IPS DF 6.9 (cell line): ENCODE results near the gene ZNRD2.
A peak's percentile ranks its signal among the peaks of the same experiment; 100 is the strongest.

Experiments used
- DNase-seq: peaks from one replicate; pipeline ENCODE4 v3.0.0-alpha.2; 2013; ENCODE audit warnings: low read depth, low spot score
- H3K27ac ChIP-seq: one replicate; pipeline ENCODE4 v1.5.1; 2013; ENCODE audit warnings: low read length, control low read depth
- H3K27me3 ChIP-seq: 2 replicates; pipeline ENCODE4 v1.6.1; 2013; ENCODE audit warnings: mild to moderate bottlenecking, low read length; ENCODE audit not compliant: control insufficient read depth, insufficient read depth
- H3K36me3 ChIP-seq: 2 replicates; pipeline ENCODE4 v1.6.1; 2013; ENCODE audit warnings: low read length; ENCODE audit not compliant: control insufficient read depth, insufficient read depth
- H3K4me1 ChIP-seq: 2 replicates; pipeline ENCODE4 v1.6.1; 2013; ENCODE audit warnings: low read length; ENCODE audit not compliant: control insufficient read depth, insufficient read depth
- H3K4me3 ChIP-seq: 2 replicates; pipeline ENCODE4 v1.5.1; 2013; ENCODE audit warnings: mild to moderate bottlenecking, low read length
- H3K9me3 ChIP-seq: 2 replicates; pipeline ENCODE4 v1.6.1; 2013; ENCODE audit warnings: low read length, inconsistent platforms; ENCODE audit not compliant: control insufficient read depth, insufficient read depth
- WGBS: extraction: QIAGEN DNeasy Blood & Tissue Kit; methylation state at CpG from one replicate; pipeline ENCODE4 v1.1.7; 2013; ENCODE audit warnings: mixed read lengths, missing lambda C conversion rate; ENCODE audit not compliant: insufficient read length, insufficient coverage; 5-methylcytosine and 5-hydroxymethylcytosine counted together

The ZNRD2 gene

GRCh38 chr11:65548395-65548794, 21.9 kb upstream of the ZNRD2 start:
- Histone ChIP-seq H3K27ac (no peak overlapping the region), H3K27me3 (peaks cover 5% of the 10 kb centered on the region; the same call in 1 of the 2 replicates), H3K4me3 (no peak overlapping the region), H3K36me3 (no peaks in the 10 kb centered on the region), H3K4me1 (peaks cover 9% of the 10 kb centered on the region), H3K9me3 (no peaks in the 10 kb centered on the region)
- no peak for DNase-seq
- WGBS, result no CpG with 5 or more reads among the region's 3 CpGs

DNA sequence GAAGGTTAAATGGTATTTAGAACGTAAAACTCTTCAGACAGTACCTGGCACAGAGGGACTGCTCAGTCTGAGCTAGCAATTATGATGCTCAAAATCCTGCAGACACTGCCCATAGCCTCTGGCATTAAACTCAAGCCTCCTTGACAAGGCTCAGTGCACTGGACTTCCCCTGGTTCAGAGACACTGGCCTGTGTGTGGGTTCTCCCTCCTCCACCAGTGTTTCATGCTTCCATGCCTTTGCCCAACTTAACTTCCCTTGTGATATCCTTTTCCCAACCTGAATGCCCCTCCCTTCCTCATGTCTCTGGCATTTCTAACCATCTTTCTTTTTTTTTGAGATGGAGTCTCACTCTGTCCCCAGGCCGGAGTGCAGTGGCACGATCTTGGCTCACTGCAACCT, 21.2 kb upstream of the ZNRD2 start:
- no peaks in the 10 kb centered on the region for H3K36me3 ChIP-seq

DNA sequence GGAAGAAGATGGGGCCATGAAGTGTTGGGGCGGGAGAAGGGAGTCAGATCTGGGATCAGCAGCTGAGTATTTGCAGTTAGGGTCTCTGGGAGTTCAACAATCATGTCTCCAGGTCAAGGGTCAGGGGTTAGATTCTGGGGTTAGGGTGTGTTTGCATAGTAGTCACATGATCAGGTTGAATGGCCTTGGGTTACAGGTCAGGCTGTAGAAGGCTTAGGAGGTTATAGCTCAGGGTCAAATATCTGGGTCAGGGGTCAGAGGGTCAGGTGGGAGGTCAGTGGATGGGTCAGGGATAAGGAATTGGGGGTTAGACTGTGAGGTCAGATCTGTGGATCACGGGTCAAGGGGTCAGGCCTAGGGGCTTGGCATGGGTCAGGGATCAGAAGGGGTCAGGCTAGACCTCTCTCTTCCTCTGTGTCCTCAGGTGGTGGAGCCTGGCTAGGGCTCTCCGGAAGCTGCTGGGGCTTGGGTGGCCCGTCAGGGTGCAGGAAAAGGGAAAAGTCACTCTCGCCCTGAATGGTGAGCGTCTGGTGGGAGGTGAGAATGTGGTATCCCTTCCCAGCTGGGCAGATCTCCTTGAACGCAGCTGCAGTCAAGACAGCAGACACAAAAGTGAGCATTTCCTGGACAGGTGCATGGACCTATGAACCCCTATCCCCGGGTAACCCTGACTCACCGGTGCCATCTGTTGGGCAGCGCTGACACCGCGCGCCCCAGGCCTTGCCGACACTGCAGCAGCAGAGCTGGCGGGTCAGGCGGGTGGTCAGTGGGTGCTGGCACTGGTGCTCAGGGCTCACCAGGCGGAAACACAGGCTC, 18.5 kb upstream of the ZNRD2 start:
- DNase-seq, result no peak
- Histone ChIP-seq H3K36me3 (no peaks in the 10 kb centered on the region), H3K27me3 (no peaks in the 10 kb centered on the region; the same call in 1 of the 2 replicates), H3K4me1 (peaks cover 11% of the 10 kb centered on the region), H3K27ac (no peak overlapping the region), H3K4me3 (no peak overlapping the region), H3K9me3 (no peaks in the 10 kb centered on the region)
- no CpG with 5 or more reads among the region's 17 CpGs for WGBS

More for the DNA sequence above, 21.2 kb upstream of the ZNRD2 start:
- DNase-seq, result no peak
- peaks cover 5% of the 10 kb centered on the region; the same call in 1 of the 2 replicates for H3K27me3 ChIP-seq
- no CpG with 5 or more reads among the region's 3 CpGs for WGBS
- H3K4me1 ChIP-seq, result peaks cover 10% of the 10 kb centered on the region
- no peak overlapping the region for H3K27ac ChIP-seq
- H3K9me3 ChIP-seq, result no peaks in the 10 kb centered on the region
- no peak overlapping the region for H3K4me3 ChIP-seq

- peaks cover 9% of the 10 kb centered on the region for H3K4me1 ChIP-seq
- DNase-seq, result no peak
These were observed 17.8 kb upstream of the ZNRD2 start for GRCh38 chr11:65552388-65552951.

DNA sequence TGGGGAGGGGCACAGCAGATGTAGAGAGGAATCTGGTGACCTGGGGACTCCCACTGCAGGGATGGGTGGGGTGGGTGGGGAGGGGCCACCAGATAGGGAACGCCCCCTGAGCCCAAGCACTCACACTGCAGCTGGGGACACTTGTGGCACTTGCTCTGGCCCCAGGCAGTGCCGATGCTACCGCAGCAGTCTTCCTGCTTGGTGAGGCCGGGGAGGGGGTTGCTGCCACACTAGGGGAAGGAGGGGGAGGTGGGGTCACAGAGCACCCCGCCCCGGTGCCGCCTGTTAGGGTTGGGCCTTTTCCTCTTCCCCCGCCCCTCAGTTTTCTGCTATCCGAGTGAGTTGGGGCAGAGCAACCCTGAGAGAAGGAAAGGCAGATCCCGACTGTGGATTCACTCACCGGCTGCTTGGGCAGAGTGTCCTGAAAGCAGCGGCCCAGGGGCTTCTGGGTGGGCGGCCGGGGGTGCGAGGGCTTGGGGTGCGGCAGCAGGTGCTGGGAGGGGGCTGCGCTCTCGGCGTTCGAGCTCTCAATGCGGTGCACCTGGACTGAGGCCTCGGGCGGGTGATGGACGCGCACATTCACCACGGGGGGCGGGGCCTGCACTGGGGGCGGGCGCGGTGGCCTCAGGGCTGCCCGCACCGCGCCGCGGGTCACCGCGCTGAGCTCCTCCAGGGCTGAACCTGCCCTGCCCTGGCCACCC, 16.8 kb upstream of the ZNRD2 start:
- H3K4me1 ChIP-seq, result peaks cover 9% of the 10 kb centered on the region
- no peaks in the 10 kb centered on the region; the same call in 1 of the 2 replicates for H3K27me3 ChIP-seq

More at GRCh38 chr11:65552388-65552951, 17.8 kb upstream of the ZNRD2 start:
- Histone ChIP-seq H3K4me3 (no peak overlapping the region), H3K36me3 (no peaks in the 10 kb centered on the region), H3K27me3 (no peaks in the 10 kb centered on the region; the same call in 1 of the 2 replicates), H3K27ac (no peak overlapping the region), H3K9me3 (no peaks in the 10 kb centered on the region)
- no CpG with 5 or more reads among the region's 9 CpGs for WGBS

GRCh38 chr11:65554057-65554818, 16.0 kb upstream of the ZNRD2 start:
- DNase-seq, result no peak
- Histone ChIP-seq H3K36me3 (no peaks in the 10 kb centered on the region), H3K9me3 (no peaks in the 10 kb centered on the region), H3K27ac (no peak overlapping the region), H3K4me3 (peak overlapping the region; percentile 20; the same call in 1 of the 2 replicates), H3K27me3 (no peaks in the 10 kb centered on the region; the same call in 1 of the 2 replicates), H3K4me1 (peaks cover 15% of the 10 kb centered on the region)
- no CpG with 5 or more reads among the region's 27 CpGs for WGBS

More for the DNA sequence above, 16.8 kb upstream of the ZNRD2 start:
- Histone ChIP-seq H3K4me3 (peak overlapping the region; percentile 20; the same call in 1 of the 2 replicates), H3K36me3 (no peaks in the 10 kb centered on the region), H3K9me3 (no peaks in the 10 kb centered on the region), H3K27ac (no peak overlapping the region)
- DNase-seq, result no peak
- no CpG with 5 or more reads among the region's 37 CpGs for WGBS

DNA sequence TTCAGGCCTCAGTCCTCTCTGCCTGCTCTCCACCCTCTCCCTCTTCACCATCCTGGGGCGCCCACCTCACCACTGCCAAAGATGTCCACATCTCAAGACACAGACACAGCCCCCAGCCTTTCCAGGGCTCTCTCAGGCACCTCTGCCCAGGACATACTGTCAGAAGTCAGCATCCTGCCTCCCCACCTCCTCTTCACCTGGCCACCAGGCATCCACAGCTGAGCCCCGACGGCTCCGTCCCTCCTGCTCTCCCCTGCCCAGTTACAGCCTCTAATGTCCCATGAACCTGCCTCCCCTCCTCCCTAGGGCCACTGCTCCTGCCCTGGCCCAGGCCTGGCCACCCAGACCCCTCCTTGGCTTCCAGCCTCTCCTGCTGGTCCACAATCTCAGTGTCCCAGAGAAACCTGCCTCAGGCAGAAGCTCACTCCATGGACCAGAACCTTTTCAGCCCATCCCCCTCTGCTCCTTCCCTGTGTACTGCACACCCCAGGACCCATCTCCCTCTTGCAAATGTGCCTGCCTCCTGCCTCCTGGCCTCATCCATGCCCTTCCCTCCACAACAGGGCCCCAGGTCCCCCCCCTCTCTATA, 15.3 kb upstream of the ZNRD2 start:
- WGBS, result no CpG with 5 or more reads among the region's 4 CpGs
- H3K27ac ChIP-seq, result no peak overlapping the region
- no peak for DNase-seq
- H3K4me3 ChIP-seq, result no peak overlapping the region
- peaks cover 18% of the 10 kb centered on the region for H3K4me1 ChIP-seq
- H3K27me3 ChIP-seq, result no peaks in the 10 kb centered on the region; the same call in 1 of the 2 replicates
- no peaks in the 10 kb centered on the region for H3K9me3 ChIP-seq
- H3K36me3 ChIP-seq, result no peaks in the 10 kb centered on the region

DNA sequence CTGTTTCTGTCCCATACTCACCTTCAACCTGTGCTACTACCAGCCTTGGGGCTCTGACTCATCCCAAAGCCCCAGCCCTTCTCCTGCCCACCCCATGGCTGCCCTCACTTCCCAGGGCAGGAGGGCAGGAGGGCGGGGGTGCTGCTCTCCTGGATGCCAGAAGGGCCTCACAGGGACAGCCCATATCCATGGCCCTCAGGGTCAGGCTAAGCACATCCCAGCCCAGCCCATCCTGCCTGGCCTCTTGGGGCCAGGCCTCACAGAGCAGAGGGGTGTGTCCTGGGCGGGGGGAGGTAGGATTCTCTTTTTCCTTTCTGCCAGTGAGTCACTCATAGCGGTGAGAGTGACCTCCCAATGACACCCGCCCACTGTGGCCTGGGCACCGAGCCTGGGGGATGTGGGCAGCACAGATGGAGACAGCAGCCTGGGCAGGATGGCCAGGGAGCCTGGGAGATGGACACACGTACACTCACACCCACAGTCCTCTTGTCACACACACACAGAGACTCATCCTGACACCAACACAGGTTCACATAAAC, 14.5 kb upstream of the ZNRD2 start:
- H3K27ac ChIP-seq, result no peak overlapping the region
- H3K9me3 ChIP-seq, result no peaks in the 10 kb centered on the region
- H3K4me1 ChIP-seq, result peaks cover 21% of the 10 kb centered on the region
- no peak for DNase-seq
- H3K36me3 ChIP-seq, result no peaks in the 10 kb centered on the region
- H3K27me3 ChIP-seq, result no peaks in the 10 kb centered on the region; the same call in 1 of the 2 replicates
- WGBS, result no CpG with 5 or more reads among the region's 6 CpGs
- no peak overlapping the region for H3K4me3 ChIP-seq

GRCh38 chr11:65556470-65557279, 13.6 kb upstream of the ZNRD2 start:
- H3K27ac ChIP-seq, result no peak overlapping the region
- H3K4me1 ChIP-seq, result peaks cover 19% of the 10 kb centered on the region
- no peaks in the 10 kb centered on the region; the same call in 1 of the 2 replicates for H3K27me3 ChIP-seq
- WGBS, result no CpG with 5 or more reads among the region's 12 CpGs
- DNase-seq, result no peak
- no peaks in the 10 kb centered on the region for H3K36me3 ChIP-seq
- no peak overlapping the region for H3K4me3 ChIP-seq
- no peaks in the 10 kb centered on the region for H3K9me3 ChIP-seq
